GM12878 (cell line): ENCODE results near the gene ATG10.

Experiments
- BCL11A ChIP-seq: IDR thresholded peaks from 2 replicates; pipeline ENCODE4 v1.6.1; 2011; ENCODE audit warnings: low read depth, low read length
- CTCF ChIP-seq, 3 experiments: IDR thresholded peaks in 2 of 3; conservative IDR thresholded peaks in 1 of 3; 2 replicates each; pipeline ENCODE4 v1.5.1; 2011; ENCODE audit warnings: low read depth in 3 of 3, low read length in 3 of 3, mild to moderate bottlenecking in 3 of 3, control low read depth in 2 of 3, moderate library complexity in 2 of 3, inconsistent platforms in 1 of 3, mixed read lengths in 1 of 3; ENCODE audit not compliant: control insufficient read depth in 2 of 3, insufficient read depth in 1 of 3; ENCODE audit errors: extremely low read depth in 1 of 3
- MXI1 ChIP-seq: fragments of 150-350 bp; IDR thresholded peaks from 2 replicates; pipeline ENCODE4 v1.6.1; 2011; ENCODE audit warnings: low read depth, mild to moderate bottlenecking, inconsistent platforms, low read length, improper control_type of control experiment
- POLR2A ChIP-seq: IDR thresholded peaks from 2 replicates; pipeline ENCODE4 v1.6.1; 2011; ENCODE audit warnings: low read depth, mild to moderate bottlenecking, low read length

GRCh38 chr5:82291420-82291819 is 319.6 kb downstream of the ATG10 start:
- TF ChIP-seq MXI1 = no peak
- no peak for TF ChIP-seq POLR2A
- TF ChIP-seq CTCF (IDR thresholded peaks at IDR 0.05 in 2 of 3, conservative IDR thresholded peaks at IDR 0.05 in 1 of 3; ENCODE audit: control insufficient read depth in 2 of 3, extremely low read depth in 1 of 3, insufficient read depth in 1 of 3, low read depth in 3 of 3, low read length in 3 of 3) = no peak
- TF ChIP-seq BCL11A = no peak
